PC-9 (cell line): ENCODE results near the gene NUPR1.

Source experiments
- CTCF ChIP-seq: fragments of 200-600 bp; sonication (generic); conservative IDR thresholded peaks from 2 replicates; pipeline ENCODE4 v1.6.1; 2017; ENCODE audit warnings: mixed run types, antibody characterized with exemption, mild to moderate bottlenecking, moderate library complexity
- EZH2 ChIP-seq: fragments of 200-600 bp; sonication (generic); IDR thresholded peaks from 2 replicates; pipeline ENCODE4 v1.8.0; 2017; ENCODE audit warnings: antibody characterized with exemption, low read depth

- TF ChIP-seq CTCF (no peak), EZH2 (no peak)
These were observed 46.8 kb downstream of the NUPR1 start, which contains the start of gene CLN3 for GRCh38 chr16:28491970-28492474.
